GM19468 (cell line): ENCODE data around the gene TULP4.

Experiments
- ATAC-seq: cut with Tn5 transposase; IDR thresholded peaks from one replicate; pipeline ENCODE4 v1.9.1; 2021; ENCODE audit warnings: mild to moderate bottlenecking, moderate library complexity, moderate number of reproducible peaks; ENCODE audit not compliant: unreplicated experiment; ENCODE audit errors: extremely low read depth

Gene TULP4

GRCh38 chr6:158481690-158482473 is 169.6 kb downstream of the TULP4 start:
- no peak for ATAC-seq

GRCh38 chr6:158485431-158485830 is 173.2 kb downstream of the TULP4 start:
- ATAC-seq = no peak

GRCh38 chr6:158487495-158487894 is 175.2 kb downstream of the TULP4 start:
- no peak for ATAC-seq

GRCh38 chr6:158488065-158488464 is 175.8 kb downstream of the TULP4 start:
- no peak for ATAC-seq

- no peak for ATAC-seq
These were observed 177.2 kb downstream of the TULP4 start for GRCh38 chr6:158489441-158489840.

GRCh38 chr6:158492881-158493280 is 180.6 kb downstream of the TULP4 start:
- ATAC-seq = no peak

- no peak for ATAC-seq
These were observed 184.4 kb downstream of the TULP4 start for GRCh38 chr6:158496700-158497099.

GRCh38 chr6:158497620-158498019 is 185.4 kb downstream of the TULP4 start:
- ATAC-seq = no peak

- ATAC-seq = no peak
These were observed 186.1 kb downstream of the TULP4 start for GRCh38 chr6:158498362-158498761.

GRCh38 chr6:158499601-158500000 is 187.3 kb downstream of the TULP4 start:
- no peak for ATAC-seq

GRCh38 chr6:158500016-158500735 is 187.9 kb downstream of the TULP4 start:
- no peak for ATAC-seq

- ATAC-seq = no peak
These were observed 189.3 kb downstream of the TULP4 start for GRCh38 chr6:158501360-158502262.

GRCh38 chr6:158502263-158502950 is 190.1 kb downstream of the TULP4 start:
- ATAC-seq = no peak

GRCh38 chr6:158503222-158503621 is 191.0 kb downstream of the TULP4 start:
- no peak for ATAC-seq

- ATAC-seq = no peak
These were observed 191.6 kb downstream of the TULP4 start for GRCh38 chr6:158503846-158504245.

- ATAC-seq = no peak
These were observed 192.9 kb downstream of the TULP4 start for GRCh38 chr6:158505194-158505593.

- ATAC-seq = no peak
These were observed 194.3 kb downstream of the TULP4 start for GRCh38 chr6:158506601-158507000.

- no peak for ATAC-seq
These were observed 194.9 kb downstream of the TULP4 start for GRCh38 chr6:158507174-158507573.

GRCh38 chr6:158508450-158508849 is 196.2 kb downstream of the TULP4 start:
- no peak for ATAC-seq

GRCh38 chr6:158509465-158509864 is 197.2 kb downstream of the TULP4 start:
- ATAC-seq = no peak
